ENCODE data around the gene YTHDC1. TPM values are rescaled to one million over a fixed set of nuclear protein-coding genes. Genes with fewer than 3 reads are reported as not detected.

Gene YTHDC1
- polyA plus RNA-seq, 1 donor from 2014 or later: 139 TPM

GRCh38 chr4:68299492-68300457, 50.1 kb downstream of the YTHDC1 start:
- no peaks in the 10 kb centered on the region for H4K20me1 ChIP-seq (ENCODE audit: insufficient read depth)
- no peak overlapping the region for H3K4me3 ChIP-seq (ENCODE audit: low read length)
- H3F3A ChIP-seq (ENCODE audit: insufficient read depth, low read length, poor library complexity, severe bottlenecking): no peaks in the 10 kb centered on the region
- no peaks in the 10 kb centered on the region for H3K36me3 ChIP-seq (ENCODE audit: insufficient read depth, low read length)
- TF ChIP-seq EP300 (conservative IDR thresholded peaks at IDR 0.05; ENCODE audit: poor library complexity, severe bottlenecking) (no peak), TAF1 (IDR thresholded peaks at IDR 0.05; ENCODE audit: low read depth) (no peak), RAD21 (conservative IDR thresholded peaks at IDR 0.05) (no peak), SMC3 (conservative IDR thresholded peaks at IDR 0.05; ENCODE audit: poor library complexity) (no peak)
- TF ChIP-seq, protein P1, sequence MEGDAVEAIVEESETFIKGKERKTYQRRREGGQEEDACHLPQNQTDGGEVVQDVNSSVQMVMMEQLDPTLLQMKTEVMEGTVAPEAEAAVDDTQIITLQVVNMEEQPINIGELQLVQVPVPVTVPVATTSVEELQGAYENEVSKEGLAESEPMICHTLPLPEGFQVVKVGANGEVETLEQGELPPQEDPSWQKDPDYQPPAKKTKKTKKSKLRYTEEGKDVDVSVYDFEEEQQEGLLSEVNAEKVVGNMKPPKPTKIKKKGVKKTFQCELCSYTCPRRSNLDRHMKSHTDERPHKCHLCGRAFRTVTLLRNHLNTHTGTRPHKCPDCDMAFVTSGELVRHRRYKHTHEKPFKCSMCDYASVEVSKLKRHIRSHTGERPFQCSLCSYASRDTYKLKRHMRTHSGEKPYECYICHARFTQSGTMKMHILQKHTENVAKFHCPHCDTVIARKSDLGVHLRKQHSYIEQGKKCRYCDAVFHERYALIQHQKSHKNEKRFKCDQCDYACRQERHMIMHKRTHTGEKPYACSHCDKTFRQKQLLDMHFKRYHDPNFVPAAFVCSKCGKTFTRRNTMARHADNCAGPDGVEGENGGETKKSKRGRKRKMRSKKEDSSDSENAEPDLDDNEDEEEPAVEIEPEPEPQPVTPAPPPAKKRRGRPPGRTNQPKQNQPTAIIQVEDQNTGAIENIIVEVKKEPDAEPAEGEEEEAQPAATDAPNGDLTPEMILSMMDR (IDR thresholded peaks at IDR 0.05; ENCODE audit: poor library complexity, severe bottlenecking): no peak
- H3K9me3 ChIP-seq (ENCODE audit: low read length): no peaks in the 10 kb centered on the region
- H3K4me2 ChIP-seq (ENCODE audit: low read length): no peak overlapping the region
- H3K27me3 ChIP-seq (ENCODE audit: insufficient read depth, low read depth, low read length): no peaks in the 10 kb centered on the region
- no peak overlapping the region for H3K9ac ChIP-seq (ENCODE audit: low read length)
- H3K9me2 ChIP-seq (ENCODE audit: insufficient read depth, low read length): no peaks in the 10 kb centered on the region
- no peaks in the 10 kb centered on the region for H3K79me2 ChIP-seq (replicated peaks; ENCODE audit: insufficient read depth, low read length)
- no peak overlapping the region for H3K27ac ChIP-seq (ENCODE audit: low read length)
- no peak overlapping the region for H2AFZ ChIP-seq (ENCODE audit: low read depth, low read length)

DNA sequence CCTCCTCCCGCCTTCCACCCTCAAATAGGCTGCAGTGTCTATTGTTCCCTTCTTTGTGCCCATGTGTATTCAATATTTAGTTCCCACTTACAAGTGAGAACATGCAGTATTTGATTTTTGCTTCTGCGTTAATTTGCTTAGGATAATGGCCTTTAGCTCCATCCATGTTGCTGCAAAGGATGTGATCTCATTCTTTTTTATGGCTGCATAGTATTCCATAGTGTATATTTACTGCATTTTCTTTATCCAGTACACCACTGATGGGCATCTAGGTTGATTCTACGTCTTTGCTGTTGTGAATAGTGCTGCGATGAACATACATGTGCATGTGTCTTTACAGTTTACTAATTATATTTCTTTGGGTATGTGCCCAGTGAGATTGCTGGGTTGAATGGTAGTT, 52.8 kb downstream of the YTHDC1 start:
- H3K27me3 ChIP-seq (ENCODE audit: insufficient read depth, low read depth, low read length): no peaks in the 10 kb centered on the region
- no peak overlapping the region for H3K9ac ChIP-seq (ENCODE audit: low read length)
- H3F3A ChIP-seq (ENCODE audit: insufficient read depth, low read length, poor library complexity, severe bottlenecking): no peaks in the 10 kb centered on the region
- H3K9me3 ChIP-seq (ENCODE audit: low read length): no peaks in the 10 kb centered on the region
- H4K20me1 ChIP-seq (ENCODE audit: insufficient read depth): no peaks in the 10 kb centered on the region
- H3K36me3 ChIP-seq (ENCODE audit: insufficient read depth, low read length): no peaks in the 10 kb centered on the region
- no peak overlapping the region for H2AFZ ChIP-seq (ENCODE audit: low read depth, low read length)
- no peaks in the 10 kb centered on the region for H3K9me2 ChIP-seq (ENCODE audit: insufficient read depth, low read length)
- no peak overlapping the region for H3K4me3 ChIP-seq (ENCODE audit: low read length)
- no peaks in the 10 kb centered on the region for H3K79me2 ChIP-seq (replicated peaks; ENCODE audit: insufficient read depth, low read length)
- H3K4me2 ChIP-seq (ENCODE audit: low read length): no peak overlapping the region
- TF ChIP-seq SMC3 (conservative IDR thresholded peaks at IDR 0.05; ENCODE audit: poor library complexity) (no peak), EZH2 (IDR thresholded peaks at IDR 0.05; ENCODE audit: borderline replicate concordance, insufficient read depth, low read length, poor library complexity, severe bottlenecking) (no peak), RAD21 (conservative IDR thresholded peaks at IDR 0.05) (no peak)
- TF ChIP-seq, protein P1 (IDR thresholded peaks at IDR 0.05; ENCODE audit: poor library complexity, severe bottlenecking): no peak
- no peak overlapping the region for H3K27ac ChIP-seq (ENCODE audit: low read length)

GRCh38 chr4:68291256-68291655, 58.6 kb downstream of the YTHDC1 start:
- no peak overlapping the region for H3K4me2 ChIP-seq (ENCODE audit: low read length)

More at GRCh38 chr4:68291256-68291655, 58.6 kb downstream of the YTHDC1 start:
- Histone ChIP-seq H2AFZ (ENCODE audit: low read depth, low read length) (no peak overlapping the region), H3K4me3 (ENCODE audit: low read length) (no peak overlapping the region), H3K9me3 (ENCODE audit: low read length) (no peaks in the 10 kb centered on the region), H3K27me3 (ENCODE audit: insufficient read depth, low read depth, low read length) (no peaks in the 10 kb centered on the region), H4K20me1 (ENCODE audit: insufficient read depth) (no peaks in the 10 kb centered on the region), H3K9me2 (ENCODE audit: insufficient read depth, low read length) (no peaks in the 10 kb centered on the region), H3K36me3 (ENCODE audit: insufficient read depth, low read length) (no peaks in the 10 kb centered on the region), H3K27ac (ENCODE audit: low read length) (no peak overlapping the region), H3K9ac (ENCODE audit: low read length) (no peak overlapping the region), H3F3A (ENCODE audit: insufficient read depth, low read length, poor library complexity, severe bottlenecking) (no peaks in the 10 kb centered on the region), H3K79me2 (replicated peaks; ENCODE audit: insufficient read depth, low read length) (no peaks in the 10 kb centered on the region)
- TF ChIP-seq EP300 (conservative IDR thresholded peaks at IDR 0.05; ENCODE audit: poor library complexity, severe bottlenecking) (no peak), MXI1 (conservative IDR thresholded peaks at IDR 0.05; ENCODE audit: poor library complexity, severe bottlenecking) (no peak), RAD21 (conservative IDR thresholded peaks at IDR 0.05) (no peak), TAF1 (IDR thresholded peaks at IDR 0.05; ENCODE audit: low read depth) (no peak), EZH2 (IDR thresholded peaks at IDR 0.05; ENCODE audit: borderline replicate concordance, insufficient read depth, low read length, poor library complexity, severe bottlenecking) (no peak), SMC3 (conservative IDR thresholded peaks at IDR 0.05; ENCODE audit: poor library complexity) (no peak), POLR2AphosphoS5 (IDR thresholded peaks at IDR 0.05) (no peak)
- TF ChIP-seq, protein P1 (IDR thresholded peaks at IDR 0.05; ENCODE audit: poor library complexity, severe bottlenecking): no peak
- TF ChIP-seq, protein P2, sequence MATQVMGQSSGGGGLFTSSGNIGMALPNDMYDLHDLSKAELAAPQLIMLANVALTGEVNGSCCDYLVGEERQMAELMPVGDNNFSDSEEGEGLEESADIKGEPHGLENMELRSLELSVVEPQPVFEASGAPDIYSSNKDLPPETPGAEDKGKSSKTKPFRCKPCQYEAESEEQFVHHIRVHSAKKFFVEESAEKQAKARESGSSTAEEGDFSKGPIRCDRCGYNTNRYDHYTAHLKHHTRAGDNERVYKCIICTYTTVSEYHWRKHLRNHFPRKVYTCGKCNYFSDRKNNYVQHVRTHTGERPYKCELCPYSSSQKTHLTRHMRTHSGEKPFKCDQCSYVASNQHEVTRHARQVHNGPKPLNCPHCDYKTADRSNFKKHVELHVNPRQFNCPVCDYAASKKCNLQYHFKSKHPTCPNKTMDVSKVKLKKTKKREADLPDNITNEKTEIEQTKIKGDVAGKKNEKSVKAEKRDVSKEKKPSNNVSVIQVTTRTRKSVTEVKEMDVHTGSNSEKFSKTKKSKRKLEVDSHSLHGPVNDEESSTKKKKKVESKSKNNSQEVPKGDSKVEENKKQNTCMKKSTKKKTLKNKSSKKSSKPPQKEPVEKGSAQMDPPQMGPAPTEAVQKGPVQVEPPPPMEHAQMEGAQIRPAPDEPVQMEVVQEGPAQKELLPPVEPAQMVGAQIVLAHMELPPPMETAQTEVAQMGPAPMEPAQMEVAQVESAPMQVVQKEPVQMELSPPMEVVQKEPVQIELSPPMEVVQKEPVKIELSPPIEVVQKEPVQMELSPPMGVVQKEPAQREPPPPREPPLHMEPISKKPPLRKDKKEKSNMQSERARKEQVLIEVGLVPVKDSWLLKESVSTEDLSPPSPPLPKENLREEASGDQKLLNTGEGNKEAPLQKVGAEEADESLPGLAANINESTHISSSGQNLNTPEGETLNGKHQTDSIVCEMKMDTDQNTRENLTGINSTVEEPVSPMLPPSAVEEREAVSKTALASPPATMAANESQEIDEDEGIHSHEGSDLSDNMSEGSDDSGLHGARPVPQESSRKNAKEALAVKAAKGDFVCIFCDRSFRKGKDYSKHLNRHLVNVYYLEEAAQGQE (IDR thresholded peaks at IDR 0.05; ENCODE audit: borderline replicate concordance): no peak

Measured in neural cell (in vitro differentiated cells).